ENCODE results near the gene SOWAHA. TPM values are rescaled to one million over a fixed set of nuclear protein-coding genes. Genes with fewer than 3 reads are reported as not detected.

The SOWAHA gene
- total RNA-seq, 1 donor from 2014 or later: 0.65 TPM

DNA sequence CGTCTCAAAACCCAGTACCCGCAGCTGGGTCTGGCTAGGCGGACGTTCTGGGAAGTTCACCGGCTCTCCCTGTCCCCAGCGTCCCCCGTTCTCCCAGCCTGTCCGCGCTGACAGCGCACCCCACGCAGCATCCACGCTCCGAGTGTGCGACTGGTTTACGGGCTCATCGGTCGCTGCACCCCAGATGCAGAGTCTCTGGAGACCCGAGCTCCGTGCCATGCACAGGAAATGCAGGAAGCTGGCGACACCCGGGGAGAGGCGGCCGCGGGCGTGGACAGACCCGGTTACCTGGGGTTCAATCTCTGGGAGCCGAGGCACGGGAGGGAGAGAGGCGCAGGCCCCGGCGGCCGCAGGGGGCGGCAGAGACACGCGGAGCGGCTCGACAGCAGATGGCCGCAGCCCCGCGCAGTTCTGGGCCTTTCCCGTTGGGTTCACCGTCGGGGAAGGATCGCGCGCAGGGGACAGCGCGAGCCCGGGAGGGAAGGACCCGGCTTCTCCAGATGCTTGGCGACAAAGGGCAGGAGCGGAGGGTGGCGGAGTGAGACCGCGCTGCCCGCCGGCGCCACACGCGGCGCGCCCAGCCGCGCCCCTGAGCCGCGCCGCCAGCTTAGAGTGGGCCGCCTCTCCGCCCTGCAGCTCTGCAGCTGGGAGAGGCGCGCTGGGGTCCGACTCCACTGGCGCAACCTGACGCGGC, 16.8 kb downstream of the SOWAHA start:
- Mint-ChIP-seq H3K27me3 (peaks cover 52% of the 10 kb centered on the region), H3K4me3 (peak overlapping the region; percentile 84), H3K27ac (peak overlapping the region; percentile 84), H3K9me3 (no peaks in the 10 kb centered on the region), H3K4me1 (peaks cover 19% of the 10 kb centered on the region), H3K36me3 (ENCODE audit: low read depth) (no peaks in the 10 kb centered on the region)
- peak; percentile 92 for DNase-seq
- intact Hi-C loops (cut with micrococcal nuclease): loop anchor here (1.0 to 5.0 kb wide), 4 partner anchors 36 to 222 kb away; partner anchors contain the start of genes GDF9, HSPA4 and UQCRQ

DNA sequence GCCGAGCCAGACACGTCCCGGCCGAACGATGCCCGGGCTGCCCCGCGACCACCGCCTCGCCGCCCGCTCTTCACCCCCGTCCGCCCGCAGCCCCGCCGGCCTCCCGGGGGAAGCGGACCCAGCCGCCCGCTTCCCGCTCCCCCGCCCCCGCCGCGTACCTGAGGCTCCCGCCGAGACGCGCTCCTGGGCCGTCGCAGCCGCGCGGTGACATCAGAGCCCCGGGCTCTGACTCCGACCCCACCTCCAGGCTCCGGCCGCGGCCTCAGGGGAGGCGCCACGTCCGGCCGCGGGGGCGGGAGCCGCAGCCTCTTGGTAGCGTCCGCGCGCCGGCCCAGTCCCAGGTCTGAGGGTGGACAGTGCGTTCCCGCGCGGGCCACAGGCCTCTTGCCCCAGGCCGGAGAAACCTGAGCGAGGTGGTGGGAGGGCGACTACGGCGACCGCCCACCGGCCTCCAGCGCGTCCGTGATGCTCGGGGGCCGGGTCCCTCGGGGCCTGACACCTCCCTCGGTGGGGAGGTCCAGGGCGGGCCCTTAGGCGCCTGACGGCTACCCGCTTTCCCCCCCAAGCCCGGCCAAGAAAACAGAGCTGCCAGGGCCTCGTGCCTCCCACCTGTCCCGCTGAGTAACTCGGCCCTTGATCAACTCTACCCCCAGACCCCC, 17.5 kb downstream of the SOWAHA start, which contains the start of gene SHROOM1:
Gene SHROOM1, minus strand, starts transcription at position 212 of the 659 bp plus-strand sequence. CDS start 4,507 bp downstream, outside the sequence.
- Mint-ChIP-seq H3K36me3 (ENCODE audit: low read depth) (no peaks in the 10 kb centered on the region), H3K9me3 (no peaks in the 10 kb centered on the region), H3K4me3 (peak within 1 kb of the TSS; percentile 84), H3K27me3 (peaks cover 50% of the 10 kb centered on the region), H3K27ac (peak within 1 kb of the TSS; percentile 84), H3K4me1 (peaks cover 19% of the 10 kb centered on the region)
- DNase-seq: peak; percentile 78
- intact Hi-C loops (cut with micrococcal nuclease): loop anchor here (1.0 to 5.0 kb wide), 2 partner anchors 36 to 222 kb away; partner anchors contain the start of genes GDF9, HSPA4 and UQCRQ

DNA sequence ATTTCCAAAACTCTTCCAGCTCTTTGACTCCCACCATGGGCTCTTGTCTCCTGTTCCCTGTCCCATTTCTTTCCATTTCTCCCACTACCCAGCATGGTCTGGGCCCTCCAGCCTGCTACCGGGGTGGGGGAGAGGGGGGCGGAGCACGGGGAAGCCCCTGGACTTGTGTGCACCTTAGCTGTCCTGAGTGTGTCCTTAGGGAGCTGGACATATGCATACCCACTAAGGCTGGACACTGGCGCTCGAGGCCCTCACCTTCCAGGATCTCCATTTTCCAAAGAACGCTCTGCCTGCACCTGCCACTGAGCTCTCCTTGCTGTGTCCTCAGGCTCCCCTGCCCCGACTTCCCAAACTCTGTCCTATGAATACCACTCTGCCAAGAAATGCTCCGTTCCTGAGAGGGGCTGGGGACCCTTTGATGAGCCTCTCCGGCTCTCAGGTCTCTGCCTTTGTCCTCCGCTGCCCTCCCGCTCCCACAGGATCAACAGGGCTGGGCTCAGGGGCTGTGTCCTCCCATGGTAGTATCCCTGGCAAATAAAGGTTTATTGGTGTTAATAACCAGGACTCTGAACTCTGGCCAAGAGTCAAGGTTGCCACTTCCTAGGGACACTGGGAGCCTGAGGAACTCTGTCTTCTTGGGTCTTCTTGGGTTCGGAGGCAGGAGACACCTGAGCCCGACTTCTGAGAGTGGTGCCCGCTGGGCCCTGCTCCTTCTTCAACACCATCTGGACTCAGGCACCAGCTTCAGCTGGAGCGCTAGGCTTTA, 18.2 kb downstream of the SOWAHA start:
- peaks cover 19% of the 10 kb centered on the region for H3K4me1 Mint-ChIP-seq
- H3K36me3 Mint-ChIP-seq (ENCODE audit: low read depth): no peaks in the 10 kb centered on the region
- intact Hi-C loops (cut with micrococcal nuclease): loop anchor here (5.0 kb wide), 1 partner anchor 221 kb away; the partner anchor contains the start of gene HSPA4
- no peak for DNase-seq
- H3K27me3 Mint-ChIP-seq: peaks cover 47% of the 10 kb centered on the region
- H3K9me3 Mint-ChIP-seq: no peaks in the 10 kb centered on the region
- H3K4me3 Mint-ChIP-seq: peak overlapping the region; percentile 80
- peak overlapping the region; percentile 71 for H3K27ac Mint-ChIP-seq

DNA sequence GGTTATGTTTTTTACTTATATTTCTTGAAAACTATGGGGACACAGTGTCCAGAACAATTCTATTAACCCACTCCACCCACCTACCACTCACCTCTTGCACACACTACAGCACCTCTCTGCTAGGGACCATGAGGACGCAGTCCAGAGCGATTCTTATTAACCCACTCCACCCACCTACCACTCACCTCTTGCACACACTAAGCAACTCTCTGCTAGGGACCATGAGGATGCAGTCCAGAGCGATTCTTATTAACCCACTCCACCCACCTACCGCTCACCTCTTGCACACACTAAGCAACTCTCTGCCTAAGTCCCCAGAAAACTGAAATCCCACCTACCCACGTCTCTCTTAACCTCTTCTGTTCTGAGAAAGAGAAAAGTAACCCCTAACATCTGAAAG, 19.5 kb downstream of the SOWAHA start:
- Mint-ChIP-seq H3K4me3 (peak overlapping the region; percentile 5), H3K4me1 (peaks cover 15% of the 10 kb centered on the region), H3K27ac (no peak overlapping the region), H3K9me3 (no peaks in the 10 kb centered on the region), H3K27me3 (peaks cover 35% of the 10 kb centered on the region), H3K36me3 (ENCODE audit: low read depth) (no peaks in the 10 kb centered on the region)
- DNase-seq: no peak
- intact Hi-C loops (cut with micrococcal nuclease): loop anchor here (5.0 kb wide), 1 partner anchor 220 kb away; the partner anchor contains the start of gene HSPA4

DNA sequence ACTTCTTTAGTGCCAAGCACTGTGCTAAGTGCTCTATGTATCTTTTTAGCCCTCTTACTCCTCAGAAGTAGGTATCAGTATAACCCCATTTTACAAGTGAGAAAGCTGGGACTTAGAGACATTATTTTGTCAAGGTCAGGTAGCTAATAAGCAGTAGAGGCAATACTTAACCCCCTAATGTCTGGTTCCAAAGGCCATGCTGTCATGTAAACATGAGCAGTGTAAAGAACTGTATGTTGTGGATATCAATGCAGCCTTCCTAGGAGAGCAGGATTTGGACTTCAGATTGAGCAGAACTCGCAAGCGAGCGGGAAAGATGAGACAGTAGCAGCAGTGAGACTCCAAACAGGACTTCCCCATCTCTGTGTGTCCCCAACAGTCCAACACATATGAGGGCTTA, 21.0 kb downstream of the SOWAHA start:
- Mint-ChIP-seq H3K27ac (no peak overlapping the region), H3K36me3 (ENCODE audit: low read depth) (no peaks in the 10 kb centered on the region), H3K4me3 (no peak overlapping the region), H3K27me3 (peaks cover 29% of the 10 kb centered on the region), H3K9me3 (no peaks in the 10 kb centered on the region), H3K4me1 (peaks cover 10% of the 10 kb centered on the region)
- no peak for DNase-seq
- intact Hi-C loops (cut with micrococcal nuclease): loop anchor here (5.0 kb wide), 1 partner anchor 218 kb away; the partner anchor contains the start of gene HSPA4

DNA sequence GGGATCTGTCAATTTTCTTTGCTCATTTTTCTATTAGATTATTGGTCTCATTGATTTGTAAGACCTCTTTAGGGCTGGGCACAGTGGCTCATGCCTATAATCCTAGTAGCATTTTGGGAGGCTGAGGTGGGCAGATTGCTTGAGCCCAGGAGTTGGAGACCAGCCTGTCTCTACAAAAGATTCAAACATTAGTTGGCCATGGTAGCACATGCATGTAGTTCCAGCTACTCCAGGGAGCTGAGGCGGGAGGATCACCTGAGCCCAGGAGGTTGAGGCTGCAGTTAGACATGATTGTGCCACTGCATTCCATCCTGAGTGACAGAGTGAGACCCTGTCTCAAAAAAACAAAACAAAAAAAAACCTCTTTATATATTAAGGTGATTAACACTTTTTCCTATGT, 23.8 kb downstream of the SOWAHA start:
- intact Hi-C loops (cut with micrococcal nuclease): no loop called here
- H3K27ac Mint-ChIP-seq: no peak overlapping the region
- H3K27me3 Mint-ChIP-seq: peaks cover 10% of the 10 kb centered on the region
- no peak overlapping the region for H3K4me3 Mint-ChIP-seq
- no peaks in the 10 kb centered on the region for H3K9me3 Mint-ChIP-seq
- no peak for DNase-seq
- H3K4me1 Mint-ChIP-seq: no peaks in the 10 kb centered on the region
- no peaks in the 10 kb centered on the region for H3K36me3 Mint-ChIP-seq (ENCODE audit: low read depth)

DNA sequence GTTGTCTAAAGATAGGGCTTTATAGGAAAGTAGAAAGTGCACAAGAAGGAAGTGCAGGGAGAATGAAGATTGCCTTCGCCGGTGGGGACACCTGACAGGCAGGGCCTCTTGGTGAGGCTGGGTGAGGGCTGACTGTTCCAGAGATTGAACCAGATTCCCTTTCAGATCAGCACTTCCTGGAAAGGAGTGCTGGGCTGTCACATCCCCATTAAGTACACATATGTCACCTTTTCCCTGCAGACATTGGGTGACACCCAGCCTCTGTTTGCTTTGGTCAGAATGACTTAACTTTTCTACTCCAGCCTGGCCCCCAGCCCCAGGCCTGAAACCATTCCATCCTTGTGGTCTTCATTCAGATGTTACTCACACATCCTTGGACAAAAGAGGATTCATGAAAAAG, 24.8 kb downstream of the SOWAHA start:
- Mint-ChIP-seq H3K4me1 (no peaks in the 10 kb centered on the region), H3K27me3 (peaks cover 6% of the 10 kb centered on the region), H3K4me3 (no peak overlapping the region), H3K36me3 (ENCODE audit: low read depth) (no peaks in the 10 kb centered on the region), H3K9me3 (no peaks in the 10 kb centered on the region), H3K27ac (no peak overlapping the region)
- no peak for DNase-seq
- intact Hi-C loops (cut with micrococcal nuclease): no loop called here

DNA sequence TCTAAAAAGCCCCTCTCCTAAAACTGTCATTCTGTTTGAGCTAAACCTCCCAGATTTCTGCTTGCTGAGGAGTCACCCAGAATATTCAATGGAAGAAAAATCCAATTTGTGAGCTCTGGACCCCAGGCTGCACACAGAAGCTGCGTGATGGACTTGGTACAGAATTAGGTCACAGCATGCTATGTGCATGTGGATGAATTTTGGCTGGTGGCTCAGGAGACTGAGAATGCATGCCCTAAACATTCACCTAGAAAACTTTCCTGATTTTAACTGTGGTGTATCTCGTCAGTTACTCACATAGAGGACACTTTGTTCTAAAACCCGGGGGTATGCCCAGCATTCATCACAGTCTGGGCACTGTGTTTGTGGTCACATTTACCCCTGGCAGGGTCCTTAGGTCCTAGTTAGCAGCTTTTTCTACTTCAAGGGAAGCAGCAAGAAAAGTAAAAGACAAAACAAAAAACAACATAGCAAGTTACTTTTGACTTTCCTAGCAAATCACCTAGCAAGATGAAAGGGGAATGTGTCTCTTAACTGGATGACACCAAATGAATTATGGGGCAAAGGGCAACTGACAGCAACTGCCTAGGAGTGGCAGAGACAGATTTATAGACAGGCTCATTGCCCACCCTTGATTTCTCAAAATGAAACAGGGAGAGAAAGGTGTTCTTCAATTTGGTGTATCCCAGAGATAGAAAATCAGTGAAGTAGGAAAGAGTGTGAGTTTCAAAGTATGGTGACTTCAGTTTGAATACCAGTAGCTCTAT, 25.6 kb downstream of the SOWAHA start:
- Mint-ChIP-seq H3K27me3 (peaks cover 5% of the 10 kb centered on the region), H3K4me1 (no peaks in the 10 kb centered on the region), H3K27ac (no peak overlapping the region), H3K9me3 (no peaks in the 10 kb centered on the region), H3K4me3 (no peak overlapping the region), H3K36me3 (ENCODE audit: low read depth) (no peaks in the 10 kb centered on the region)
- DNase-seq: no peak
- intact Hi-C loops (cut with micrococcal nuclease): no loop called here

DNA sequence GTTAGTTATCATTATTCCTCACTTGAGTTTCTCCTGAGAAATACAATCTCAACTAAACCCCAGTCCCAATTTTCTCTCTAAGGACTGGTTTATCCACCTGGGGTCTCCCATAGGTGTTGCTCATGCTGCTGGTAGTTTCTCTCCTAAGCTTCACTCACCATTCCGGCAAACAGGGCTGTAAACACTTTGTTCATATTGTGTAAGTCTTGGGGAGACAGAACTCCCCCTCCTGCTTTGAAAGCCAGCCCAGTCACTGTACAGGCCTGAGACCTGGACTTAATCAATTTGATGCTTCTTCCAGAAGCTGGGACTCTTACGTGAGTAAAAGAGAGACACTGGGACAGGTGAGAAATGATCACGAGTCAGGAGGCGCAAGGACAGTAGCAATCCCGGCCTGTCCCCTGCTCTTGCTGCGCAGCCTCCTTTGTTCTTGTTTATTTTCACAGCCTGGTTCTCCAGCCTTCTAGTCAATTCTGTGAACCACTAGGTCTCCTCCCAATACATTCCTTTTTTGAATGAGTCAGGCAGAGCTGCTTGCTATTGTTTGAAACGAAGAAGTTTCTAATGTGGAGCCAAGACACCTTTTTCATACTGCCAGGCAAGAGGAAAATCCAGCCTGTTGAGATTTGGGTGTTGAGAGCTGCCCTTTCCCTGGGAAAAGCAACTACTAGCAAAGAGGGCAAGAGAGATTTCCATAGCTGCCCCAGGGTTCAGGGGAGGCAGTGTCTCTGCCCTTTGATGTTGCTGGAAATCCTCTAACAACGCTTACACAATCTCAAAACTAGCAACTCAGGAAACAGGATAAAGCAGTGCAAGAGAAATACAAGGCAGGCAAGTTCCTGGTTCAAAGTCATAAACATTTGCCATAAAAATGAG, 26.6 kb downstream of the SOWAHA start:
- intact Hi-C loops (cut with micrococcal nuclease): no loop called here
- no peak for DNase-seq
- H3K4me1 Mint-ChIP-seq: no peaks in the 10 kb centered on the region
- no peak overlapping the region for H3K4me3 Mint-ChIP-seq
- no peak overlapping the region for H3K27ac Mint-ChIP-seq
- H3K27me3 Mint-ChIP-seq: peaks cover 5% of the 10 kb centered on the region
- no peaks in the 10 kb centered on the region for H3K9me3 Mint-ChIP-seq
- no peaks in the 10 kb centered on the region for H3K36me3 Mint-ChIP-seq (ENCODE audit: low read depth)

DNA sequence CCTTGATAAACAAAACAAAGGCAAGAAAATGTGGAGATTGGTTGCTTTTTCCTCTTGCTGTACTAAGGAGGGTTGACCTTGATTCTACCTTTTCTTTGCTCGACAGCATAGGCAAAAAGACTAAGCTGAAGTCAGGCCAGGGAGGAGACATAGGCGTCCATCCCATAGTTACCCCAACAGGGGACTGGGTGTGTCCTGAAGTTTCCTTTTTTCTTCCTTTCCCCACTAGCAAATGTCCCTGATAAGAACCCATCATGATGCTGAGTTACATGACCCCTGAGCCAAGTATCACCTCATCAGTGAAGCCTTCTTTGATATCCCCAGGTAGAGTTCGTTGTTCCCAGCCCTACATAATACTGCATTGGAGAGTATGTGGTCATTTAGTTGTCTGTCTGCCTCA, 27.2 kb downstream of the SOWAHA start:
- intact Hi-C loops (cut with micrococcal nuclease): no loop called here
- H3K9me3 Mint-ChIP-seq: no peaks in the 10 kb centered on the region
- H3K4me1 Mint-ChIP-seq: no peaks in the 10 kb centered on the region
- H3K36me3 Mint-ChIP-seq (ENCODE audit: low read depth): no peaks in the 10 kb centered on the region
- DNase-seq: no peak
- H3K27ac Mint-ChIP-seq: no peak overlapping the region
- no peak overlapping the region for H3K4me3 Mint-ChIP-seq
- peaks cover 5% of the 10 kb centered on the region for H3K27me3 Mint-ChIP-seq

DNA sequence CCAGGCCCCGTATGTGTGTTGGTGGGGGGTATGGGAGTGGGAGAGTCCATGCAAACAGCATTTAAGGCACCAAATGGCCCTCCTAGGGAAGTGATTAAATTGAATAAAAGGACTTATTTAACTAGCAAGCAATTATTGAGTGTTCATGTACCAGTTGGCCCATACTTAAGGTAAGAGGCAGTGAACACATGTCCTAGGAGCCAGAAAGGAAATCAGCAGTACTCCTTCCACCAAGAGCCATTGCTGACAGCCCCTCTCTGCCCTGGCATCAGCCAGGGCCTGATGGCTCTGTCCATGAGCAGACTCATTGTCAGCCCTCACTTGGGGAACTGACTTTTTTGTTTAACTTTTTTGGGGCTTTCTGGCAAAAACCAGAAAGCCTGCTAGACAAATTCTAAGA, 27.8 kb downstream of the SOWAHA start:
- H3K9me3 Mint-ChIP-seq: no peaks in the 10 kb centered on the region
- no peaks in the 10 kb centered on the region for H3K36me3 Mint-ChIP-seq (ENCODE audit: low read depth)
- DNase-seq: no peak
- H3K27ac Mint-ChIP-seq: no peak overlapping the region
- intact Hi-C loops (cut with micrococcal nuclease): no loop called here
- no peak overlapping the region for H3K4me3 Mint-ChIP-seq
- no peaks in the 10 kb centered on the region for H3K4me1 Mint-ChIP-seq
- peaks cover 6% of the 10 kb centered on the region for H3K27me3 Mint-ChIP-seq

DNA sequence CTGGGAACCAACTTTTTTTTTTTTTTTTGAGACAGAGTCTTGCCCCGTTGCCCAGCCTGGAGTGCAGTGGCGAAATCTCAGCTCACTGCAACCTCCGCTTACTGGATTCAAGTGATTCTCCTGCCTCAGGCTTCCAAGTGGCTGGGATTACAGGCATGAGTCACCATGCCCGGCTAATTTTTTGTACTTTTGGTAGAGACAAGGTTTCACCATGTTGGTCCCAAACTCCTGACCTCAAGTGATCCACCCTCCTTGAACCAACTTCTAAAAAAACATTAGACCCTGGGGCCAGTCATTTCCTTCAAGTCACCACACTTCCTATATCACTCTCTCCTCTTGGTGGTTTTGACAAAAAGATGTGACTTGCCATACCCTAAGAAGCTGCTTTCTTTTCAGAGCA, 28.2 kb downstream of the SOWAHA start:
- Mint-ChIP-seq H3K9me3 (no peaks in the 10 kb centered on the region), H3K27ac (no peak overlapping the region), H3K36me3 (ENCODE audit: low read depth) (no peaks in the 10 kb centered on the region), H3K4me1 (no peaks in the 10 kb centered on the region), H3K4me3 (no peak overlapping the region), H3K27me3 (peaks cover 6% of the 10 kb centered on the region)
- DNase-seq: no peak
- intact Hi-C loops (cut with micrococcal nuclease): no loop called here
